Gastrocnemius medialis (tissue), 4 donors: ENCODE results near the gene CYGB.

ENCODE experiments used
- CTCF ChIP-seq, 5 experiments: fragments of 450-650 bp in 3 of 5; fragments of 200-600 bp in 2 of 5; sonication (generic) in 2 of 5; IDR thresholded peaks in 4 of 5; conservative IDR thresholded peaks in 1 of 5; 1 replicate in 4 of 5; 2 replicates in 1 of 5; pipeline ENCODE4 v1.5.1; 2016 to 2019; ENCODE audit warnings: antibody characterized with exemption in 5 of 5, mild to moderate bottlenecking in 3 of 5, moderate library complexity in 3 of 5
- POLR2A ChIP-seq, 2 donors: fragments of 450-650 bp; IDR thresholded peaks; one replicate each; pipeline ENCODE4 v1.6.1; 2017; ENCODE audit warnings: antibody characterized with exemption in 2 of 2, mild to moderate bottlenecking in 2 of 2, moderate library complexity in 2 of 2

- TF ChIP-seq CTCF (IDR thresholded peaks at IDR 0.05 in 4 of 5, conservative IDR thresholded peaks at IDR 0.05 in 1 of 5) (no peak), POLR2A (IDR thresholded peaks at IDR 0.05) (peak; percentile 41 to 43)
These were observed 39.3 kb downstream of the CYGB start for GRCh38 chr17:76497979-76498875.
